Caco-2 (cell line): Measurements from ENCODE around the gene HLTF. TPM values are rescaled to one million over a fixed set of nuclear protein-coding genes. Genes with fewer than 3 reads are reported as not detected.
A peak's percentile ranks its signal among the peaks of the same experiment; 100 is the strongest.

Experiments used
- BruUV-seq: library from RNA; stranded (reverse); fragments of 400-500 nt; replicated peaks from 2 replicates; lab custom pipeline; 2021; lab: Mats Ljungman, UMichigan
- CTCF ChIA-PET: fragments of 300-600 bp; sonication (Branson Sonifier 250); formaldehyde crosslinking; loops from one replicate; lab custom pipeline; 2022; ENCODE audit warnings: antibody characterized with exemption; lab: Charles Lee
- POLR2A ChIA-PET: fragments of 300-600 bp; sonication (Branson Sonifier 250); formaldehyde crosslinking; loops from one replicate; lab custom pipeline; 2022; ENCODE audit warnings: antibody characterized with exemption; lab: Charles Lee
- DNase-seq, 2 experiments: peaks; one replicate each; pipeline versions ENCODE4 v3.0.0 to v3.0.0-alpha.2; 2020 to 2022
- H3K27me3 ChIP-seq: replicated peaks from 2 replicates; pipeline ENCODE4 v1.6.0; 2011; ENCODE audit warnings: low read length; ENCODE audit not compliant: control insufficient read depth, insufficient read depth
- H3K36me3 ChIP-seq: 2 replicates; pipeline ENCODE4 v1.5.1; 2011; ENCODE audit warnings: low read length; ENCODE audit not compliant: control insufficient read depth, insufficient read depth
- H3K4me1 ChIP-seq: fragments of 250-450 bp; sonication (Bioruptor Pico); 2 replicates; pipeline ENCODE4 v1.5.1; 2020; ENCODE audit warnings: mild to moderate bottlenecking
- H3K4me3 ChIP-seq: 2 replicates; pipeline ENCODE4 v1.5.1; 2011; ENCODE audit warnings: low read depth, mild to moderate bottlenecking, control low read depth, low read length
- H3K9me3 ChIP-seq: fragments of 250-450 bp; sonication (Bioruptor Pico); 2 replicates; pipeline ENCODE4 v1.5.1; 2020; ENCODE audit warnings: mild to moderate bottlenecking, moderate library complexity
- H3K27ac Mint-ChIP-seq: one replicate; pipeline ENCODE4 v1.8.0; 2022; ENCODE audit warnings: mixed read lengths; ENCODE audit not compliant: unreplicated experiment
- H3K27me3 Mint-ChIP-seq: one replicate; pipeline ENCODE4 v1.8.0; 2022; ENCODE audit warnings: mixed read lengths; ENCODE audit not compliant: insufficient read depth, unreplicated experiment
- H3K36me3 Mint-ChIP-seq: one replicate; pipeline ENCODE4 v1.8.0; 2022; ENCODE audit warnings: mild to moderate bottlenecking, mixed read lengths; ENCODE audit not compliant: insufficient read depth, unreplicated experiment
- H3K4me1 Mint-ChIP-seq: one replicate; pipeline ENCODE4 v1.8.0; 2022; ENCODE audit warnings: low read depth, mixed read lengths; ENCODE audit not compliant: unreplicated experiment
- H3K4me3 Mint-ChIP-seq: one replicate; pipeline ENCODE4 v1.8.0; 2022; ENCODE audit warnings: mild to moderate bottlenecking, moderate library complexity, mixed read lengths; ENCODE audit not compliant: unreplicated experiment
- H3K9me3 Mint-ChIP-seq: one replicate; pipeline ENCODE4 v1.8.0; 2022; ENCODE audit warnings: mixed read lengths; ENCODE audit not compliant: unreplicated experiment
- intact Hi-C: fragments of 100-400 bp; cut with micrococcal nuclease; formaldehyde crosslinking; loops from one replicate; pipeline ENCODE4 v1.10.0; 2022; ENCODE audit not compliant: unreplicated experiment
- total RNA-seq: library from RNA; stranded (reverse); gene quantifications from 2 replicates; pipeline ENCODE4 v1.2.3, GENCODE V29; 2022
- TF ChIP-seq, protein P1 (sequence below), 2 experiments: fragments of 200-600 bp in 1 of 2; IDR thresholded peaks; 1 replicate in 1 of 2; 2 replicates in 1 of 2; pipeline versions ENCODE4 v1.5.1 to v1.8.0; 2011 to 2022; ENCODE audit warnings: antibody characterized with exemption in 1 of 2, control low read depth in 1 of 2, inconsistent platforms in 1 of 2, low read depth in 1 of 2, low read length in 1 of 2, mild to moderate bottlenecking in 1 of 2, moderate library complexity in 1 of 2; ENCODE audit not compliant: insufficient read depth in 1 of 2, severe bottlenecking in 1 of 2, unreplicated experiment in 1 of 2

HLTF gene
- total RNA-seq, 1 experiment from 2014 or later = 53.0 TPM

DNA sequence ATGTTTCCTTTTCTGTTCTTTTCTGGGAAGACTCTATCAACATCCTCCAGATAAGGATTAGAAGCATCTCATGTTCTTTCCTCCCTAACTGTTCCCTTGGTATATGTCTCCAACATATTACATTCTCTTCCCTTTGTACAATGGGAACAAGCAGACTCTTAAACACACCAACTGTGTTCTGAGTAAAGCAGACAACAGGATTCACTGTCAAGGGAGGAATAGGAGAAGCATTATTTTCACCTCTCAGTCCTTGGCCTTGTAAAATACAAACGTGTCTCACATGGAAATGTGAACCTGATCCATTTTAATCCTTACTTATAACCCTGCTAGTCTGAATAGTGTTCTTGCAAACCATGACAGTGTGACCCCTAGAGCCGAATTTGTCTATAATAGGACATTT is 75.4 kb downstream of the HLTF start:
- no peak for DNase-seq
- intact Hi-C loops = no loop called here
- no peaks in the 10 kb centered on the region; the same call in 1 of the 2 replicates for H3K36me3 ChIP-seq
- BruUV-seq = no TSS peak
- H3K4me3 ChIP-seq = no peak overlapping the region
- Mint-ChIP-seq H3K27me3 (no peaks in the 10 kb centered on the region), H3K4me1 (peaks cover 7% of the 10 kb centered on the region), H3K36me3 (peaks cover 13% of the 10 kb centered on the region), H3K27ac (no peak overlapping the region), H3K9me3 (no peaks in the 10 kb centered on the region), H3K4me3 (no peak overlapping the region)
- H3K27me3 ChIP-seq = no peaks in the 10 kb centered on the region
- ChIA-PET POLR2A (no interaction called here), CTCF (interaction anchor here (0.7 kb wide), 1 partner anchor 55 kb away, joined by 3 read pairs; no protein-coding TSS in a partner anchor)
- no peaks in the 10 kb centered on the region for H3K9me3 ChIP-seq
- H3K4me1 ChIP-seq = no peaks in the 10 kb centered on the region
- TF ChIP-seq, protein P1, sequence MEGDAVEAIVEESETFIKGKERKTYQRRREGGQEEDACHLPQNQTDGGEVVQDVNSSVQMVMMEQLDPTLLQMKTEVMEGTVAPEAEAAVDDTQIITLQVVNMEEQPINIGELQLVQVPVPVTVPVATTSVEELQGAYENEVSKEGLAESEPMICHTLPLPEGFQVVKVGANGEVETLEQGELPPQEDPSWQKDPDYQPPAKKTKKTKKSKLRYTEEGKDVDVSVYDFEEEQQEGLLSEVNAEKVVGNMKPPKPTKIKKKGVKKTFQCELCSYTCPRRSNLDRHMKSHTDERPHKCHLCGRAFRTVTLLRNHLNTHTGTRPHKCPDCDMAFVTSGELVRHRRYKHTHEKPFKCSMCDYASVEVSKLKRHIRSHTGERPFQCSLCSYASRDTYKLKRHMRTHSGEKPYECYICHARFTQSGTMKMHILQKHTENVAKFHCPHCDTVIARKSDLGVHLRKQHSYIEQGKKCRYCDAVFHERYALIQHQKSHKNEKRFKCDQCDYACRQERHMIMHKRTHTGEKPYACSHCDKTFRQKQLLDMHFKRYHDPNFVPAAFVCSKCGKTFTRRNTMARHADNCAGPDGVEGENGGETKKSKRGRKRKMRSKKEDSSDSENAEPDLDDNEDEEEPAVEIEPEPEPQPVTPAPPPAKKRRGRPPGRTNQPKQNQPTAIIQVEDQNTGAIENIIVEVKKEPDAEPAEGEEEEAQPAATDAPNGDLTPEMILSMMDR (IDR thresholded peaks at IDR 0.05; ENCODE audit: insufficient read depth in 1 of 2, low read depth in 1 of 2, low read length in 1 of 2, severe bottlenecking in 1 of 2, unreplicated experiment in 1 of 2) = no peak

GRCh38 chr3:149010504-149010951 is 75.8 kb downstream of the HLTF start:
- BruUV-seq = no TSS peak
- peak in 1 of 2 experiments; percentile 23 for DNase-seq
- POLR2A ChIA-PET = no interaction called here

DNA sequence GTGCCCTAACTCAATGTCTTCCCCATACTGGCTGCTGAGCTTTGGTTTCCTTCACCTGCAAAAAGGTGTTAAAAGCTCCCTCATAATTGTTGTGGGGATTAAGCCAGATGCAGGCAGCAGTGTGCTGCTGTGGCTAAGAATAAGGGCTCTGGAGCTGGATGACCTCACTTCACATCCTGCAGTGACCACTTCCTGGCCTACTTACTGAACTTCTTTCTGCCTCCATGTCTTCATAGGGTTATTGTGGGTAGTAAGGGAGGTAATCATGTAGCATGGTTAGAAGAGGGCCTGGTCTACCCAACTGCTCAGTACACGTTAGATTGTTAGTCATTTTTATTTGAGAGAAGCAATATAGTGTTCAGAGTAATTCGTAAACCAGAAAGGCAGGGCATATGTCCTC is 76.6 kb downstream of the HLTF start:
- Histone ChIP-seq H3K27me3 (no peaks in the 10 kb centered on the region), H3K36me3 (no peaks in the 10 kb centered on the region; the same call in 1 of the 2 replicates), H3K4me3 (no peak overlapping the region), H3K9me3 (no peaks in the 10 kb centered on the region), H3K4me1 (no peaks in the 10 kb centered on the region)
- Mint-ChIP-seq H3K4me3 (no peak overlapping the region), H3K9me3 (no peaks in the 10 kb centered on the region), H3K36me3 (peaks cover 13% of the 10 kb centered on the region), H3K4me1 (peaks cover 7% of the 10 kb centered on the region), H3K27ac (no peak overlapping the region), H3K27me3 (no peaks in the 10 kb centered on the region)
- ChIA-PET CTCF (no interaction called here), POLR2A (no interaction called here)
- intact Hi-C loops = no loop called here
- no TSS peak for BruUV-seq
- TF ChIP-seq, protein P1 (IDR thresholded peaks at IDR 0.05; ENCODE audit: insufficient read depth in 1 of 2, low read depth in 1 of 2, low read length in 1 of 2, severe bottlenecking in 1 of 2, unreplicated experiment in 1 of 2) = no peak
- no peak for DNase-seq

More at GRCh38 chr3:149010504-149010951, 75.8 kb downstream of the HLTF start:
- peaks cover 7% of the 10 kb centered on the region for H3K4me1 Mint-ChIP-seq
- no peaks in the 10 kb centered on the region; the same call in 1 of the 2 replicates for H3K36me3 ChIP-seq
- no peaks in the 10 kb centered on the region for H3K27me3 ChIP-seq
- CTCF ChIA-PET = interaction anchor here (0.7 kb wide), 1 partner anchor 55 kb away, joined by 3 read pairs; no protein-coding TSS in a partner anchor
- no peak overlapping the region for H3K27ac Mint-ChIP-seq
- no peaks in the 10 kb centered on the region for H3K9me3 ChIP-seq
- H3K4me1 ChIP-seq = no peaks in the 10 kb centered on the region
- no peaks in the 10 kb centered on the region for H3K9me3 Mint-ChIP-seq
- no peak overlapping the region for H3K4me3 ChIP-seq
- no peaks in the 10 kb centered on the region for H3K27me3 Mint-ChIP-seq
- intact Hi-C loops = no loop called here
- H3K36me3 Mint-ChIP-seq = peaks cover 13% of the 10 kb centered on the region
- TF ChIP-seq, protein P1 (IDR thresholded peaks at IDR 0.05; ENCODE audit: insufficient read depth in 1 of 2, low read depth in 1 of 2, low read length in 1 of 2, severe bottlenecking in 1 of 2, unreplicated experiment in 1 of 2) = no peak
- H3K4me3 Mint-ChIP-seq = no peak overlapping the region
